Stimulated activated naive B cell treated with anti-CD40 and anti-IgM and Interleukin-4, amounts not matched to agents 10 μg/mL and 1 μg/mL and 100 μg/mL, for 72 hours (primary cell): ENCODE measurements around the gene MGRN1.

ENCODE experiments used
- ATAC-seq, 2 donors: fragments of 150-1000 bp; cut with Tn5 transposase; replicated peaks; 2 replicates each; pipeline ENCODE4 v1.10.0; 2021; ENCODE audit warnings: moderate library complexity in 1 of 2
- DNase-seq: peaks from one replicate; pipeline ENCODE4 v3.0.0; 2021
- H3K27ac Mint-ChIP-seq: one replicate; pipeline ENCODE4 v1.8.0; 2022; ENCODE audit warnings: mild to moderate bottlenecking, mixed read lengths
- H3K27me3 Mint-ChIP-seq, 2 donors: one replicate each; pipeline ENCODE4 v1.8.0; 2022; ENCODE audit warnings: mixed read lengths in 2 of 2
- H3K36me3 Mint-ChIP-seq, 2 donors: one replicate each; pipeline ENCODE4 v1.8.0; 2022; ENCODE audit warnings: mixed read lengths in 2 of 2, mild to moderate bottlenecking in 1 of 2
- H3K4me1 Mint-ChIP-seq, 2 donors: one replicate each; pipeline ENCODE4 v1.8.0; 2022; ENCODE audit warnings: mixed read lengths in 2 of 2, mild to moderate bottlenecking in 1 of 2
- H3K4me3 Mint-ChIP-seq, 2 donors: one replicate each; pipeline ENCODE4 v1.8.0; 2022; ENCODE audit warnings: mild to moderate bottlenecking in 2 of 2, mixed read lengths in 2 of 2, moderate library complexity in 1 of 2
- H3K9me3 Mint-ChIP-seq, 2 donors: one replicate each; pipeline ENCODE4 v1.8.0; 2022; ENCODE audit warnings: mixed read lengths in 2 of 2, mild to moderate bottlenecking in 1 of 2

Gene MGRN1

GRCh38 chr16:4624015-4624826 lies at the start of gene MGRN1:
TSS of gene MGRN1 (plus strand) at chr16:4624826. CDS start at chr16:4624961, 135 bp downstream.
- Mint-ChIP-seq H3K36me3 (peaks cover 19 to 20% of the 10 kb centered on the region in 2 donors), H3K4me1 (peaks cover 24 to 42% of the 10 kb centered on the region in 2 donors), H3K27me3 (no peaks in the 10 kb centered on the region), H3K9me3 (no peaks in the 10 kb centered on the region), H3K4me3 (peak within 1 kb of the TSS; percentile 97 to 99), H3K27ac (peak within 1 kb of the TSS; percentile 99)
- DNase-seq (peak; percentile 94), ATAC-seq (peak; percentile 72 to 74)

GRCh38 chr16:4574919-4575705 lies 49.5 kb upstream of the MGRN1 start:
- no peak overlapping the region for H3K4me3 Mint-ChIP-seq
- no peak for DNase-seq
- no peaks in the 10 kb centered on the region for H3K36me3 Mint-ChIP-seq
- peaks cover 0 to 5% of the 10 kb centered on the region in 2 donors for H3K27me3 Mint-ChIP-seq
- no peak overlapping the region for H3K27ac Mint-ChIP-seq
- no peaks in the 10 kb centered on the region for H3K9me3 Mint-ChIP-seq
- H3K4me1 Mint-ChIP-seq: peaks cover 0 to 2% of the 10 kb centered on the region in 2 donors
- ATAC-seq: no peak

- Mint-ChIP-seq H3K4me1 (peaks cover 0 to 2% of the 10 kb centered on the region in 2 donors), H3K36me3 (no peaks in the 10 kb centered on the region), H3K27me3 (peaks cover 0 to 5% of the 10 kb centered on the region in 2 donors), H3K9me3 (no peaks in the 10 kb centered on the region), H3K27ac (no peak overlapping the region), H3K4me3 (no peak overlapping the region)
- no peak for ATAC-seq
- no peak for DNase-seq
These were observed 48.6 kb upstream of the MGRN1 start for GRCh38 chr16:4576008-4576407.

GRCh38 chr16:4578961-4579530 lies 45.6 kb upstream of the MGRN1 start:
- no peaks in the 10 kb centered on the region for H3K9me3 Mint-ChIP-seq
- DNase-seq (no peak), ATAC-seq (no peak)
- no peaks in the 10 kb centered on the region for H3K36me3 Mint-ChIP-seq
- no peak overlapping the region for H3K27ac Mint-ChIP-seq
- no peak overlapping the region for H3K4me3 Mint-ChIP-seq
- no peaks in the 10 kb centered on the region for H3K4me1 Mint-ChIP-seq
- peaks cover 0 to 5% of the 10 kb centered on the region in 2 donors for H3K27me3 Mint-ChIP-seq

- H3K4me1 Mint-ChIP-seq: no peaks in the 10 kb centered on the region
- no peaks in the 10 kb centered on the region for H3K36me3 Mint-ChIP-seq
- no peaks in the 10 kb centered on the region for H3K9me3 Mint-ChIP-seq
- DNase-seq: no peak
- ATAC-seq: no peak
- no peak overlapping the region for H3K4me3 Mint-ChIP-seq
- H3K27me3 Mint-ChIP-seq: peaks cover 0 to 5% of the 10 kb centered on the region in 2 donors
- no peak overlapping the region for H3K27ac Mint-ChIP-seq
These were observed 44.4 kb upstream of the MGRN1 start for GRCh38 chr16:4580250-4580649.

GRCh38 chr16:4583906-4584305 lies 40.7 kb upstream of the MGRN1 start:
- ATAC-seq (no peak), DNase-seq (no peak)
- Mint-ChIP-seq H3K27ac (no peak overlapping the region), H3K27me3 (peaks cover 6 to 20% of the 10 kb centered on the region in 2 donors), H3K36me3 (peaks cover 0 to 1% of the 10 kb centered on the region in 2 donors), H3K4me1 (peaks cover 3 to 5% of the 10 kb centered on the region in 2 donors), H3K9me3 (no peaks in the 10 kb centered on the region), H3K4me3 (no peak overlapping the region)

GRCh38 chr16:4586291-4586690 lies 38.3 kb upstream of the MGRN1 start:
- peaks cover 6 to 20% of the 10 kb centered on the region in 2 donors for H3K27me3 Mint-ChIP-seq

GRCh38 chr16:4588386-4588785 lies 36.2 kb upstream of the MGRN1 start:
- no peak overlapping the region for H3K4me3 Mint-ChIP-seq
- H3K27me3 Mint-ChIP-seq: peaks cover 6 to 20% of the 10 kb centered on the region in 2 donors
- DNase-seq (no peak), ATAC-seq (no peak)
- peaks cover 3 to 5% of the 10 kb centered on the region in 2 donors for H3K4me1 Mint-ChIP-seq
- peaks cover 0 to 1% of the 10 kb centered on the region in 2 donors for H3K36me3 Mint-ChIP-seq
- H3K27ac Mint-ChIP-seq: no peak overlapping the region
- no peaks in the 10 kb centered on the region for H3K9me3 Mint-ChIP-seq

More at GRCh38 chr16:4586291-4586690, 38.3 kb upstream of the MGRN1 start:
- H3K27ac Mint-ChIP-seq: no peak overlapping the region
- ATAC-seq (no peak), DNase-seq (no peak)
- peaks cover 3 to 5% of the 10 kb centered on the region in 2 donors for H3K4me1 Mint-ChIP-seq
- H3K36me3 Mint-ChIP-seq: peaks cover 0 to 1% of the 10 kb centered on the region in 2 donors
- no peak overlapping the region for H3K4me3 Mint-ChIP-seq
- H3K9me3 Mint-ChIP-seq: no peaks in the 10 kb centered on the region

- DNase-seq: no peak
- peaks cover 6 to 20% of the 10 kb centered on the region in 2 donors for H3K27me3 Mint-ChIP-seq
- peaks cover 3 to 5% of the 10 kb centered on the region in 2 donors for H3K4me1 Mint-ChIP-seq
- no peak overlapping the region for H3K4me3 Mint-ChIP-seq
- no peak for ATAC-seq
- H3K27ac Mint-ChIP-seq: no peak overlapping the region
- H3K9me3 Mint-ChIP-seq: no peaks in the 10 kb centered on the region
- peaks cover 0 to 1% of the 10 kb centered on the region in 2 donors for H3K36me3 Mint-ChIP-seq
These were observed 35.7 kb upstream of the MGRN1 start for GRCh38 chr16:4588961-4589360.

GRCh38 chr16:4591191-4591590 lies 33.4 kb upstream of the MGRN1 start:
- DNase-seq (no peak), ATAC-seq (no peak)
- H3K36me3 Mint-ChIP-seq: peaks cover 0 to 1% of the 10 kb centered on the region in 2 donors

GRCh38 chr16:4591706-4592470 lies 32.7 kb upstream of the MGRN1 start:
- no peak overlapping the region for H3K4me3 Mint-ChIP-seq
- H3K27me3 Mint-ChIP-seq: peaks cover 0 to 6% of the 10 kb centered on the region in 2 donors
- DNase-seq: no peak
- no peaks in the 10 kb centered on the region for H3K36me3 Mint-ChIP-seq
- no peak overlapping the region for H3K27ac Mint-ChIP-seq
- H3K9me3 Mint-ChIP-seq: no peaks in the 10 kb centered on the region
- ATAC-seq: no peak
- H3K4me1 Mint-ChIP-seq: no peaks in the 10 kb centered on the region

More at GRCh38 chr16:4591191-4591590, 33.4 kb upstream of the MGRN1 start:
- no peaks in the 10 kb centered on the region for H3K4me1 Mint-ChIP-seq
- H3K27me3 Mint-ChIP-seq: peaks cover 0 to 11% of the 10 kb centered on the region in 2 donors
- no peak overlapping the region for H3K4me3 Mint-ChIP-seq
- no peaks in the 10 kb centered on the region for H3K9me3 Mint-ChIP-seq
- no peak overlapping the region for H3K27ac Mint-ChIP-seq

- Mint-ChIP-seq H3K36me3 (no peaks in the 10 kb centered on the region), H3K9me3 (no peaks in the 10 kb centered on the region), H3K27ac (no peak overlapping the region), H3K4me3 (no peak overlapping the region), H3K4me1 (no peaks in the 10 kb centered on the region), H3K27me3 (no peaks in the 10 kb centered on the region)
- ATAC-seq: no peak
- DNase-seq: no peak
These were observed 31.5 kb upstream of the MGRN1 start for GRCh38 chr16:4593086-4593485.

GRCh38 chr16:4594433-4595410 lies 29.9 kb upstream of the MGRN1 start:
- DNase-seq (no peak), ATAC-seq (no peak)
- Mint-ChIP-seq H3K9me3 (no peaks in the 10 kb centered on the region), H3K4me1 (no peaks in the 10 kb centered on the region), H3K4me3 (no peak overlapping the region), H3K27ac (no peak overlapping the region), H3K36me3 (no peaks in the 10 kb centered on the region), H3K27me3 (peaks cover 0 to 5% of the 10 kb centered on the region in 2 donors)
